ENCODE measurements around the gene GAD1. TPM values are rescaled to one million over a fixed set of nuclear protein-coding genes. Genes with fewer than 3 reads are reported as not detected.

The GAD1 gene
- polyA plus RNA-seq, 2 of the 4 experiments (the other 2 are of a cell fraction): 0.15 to 0.48 TPM

DNA sequence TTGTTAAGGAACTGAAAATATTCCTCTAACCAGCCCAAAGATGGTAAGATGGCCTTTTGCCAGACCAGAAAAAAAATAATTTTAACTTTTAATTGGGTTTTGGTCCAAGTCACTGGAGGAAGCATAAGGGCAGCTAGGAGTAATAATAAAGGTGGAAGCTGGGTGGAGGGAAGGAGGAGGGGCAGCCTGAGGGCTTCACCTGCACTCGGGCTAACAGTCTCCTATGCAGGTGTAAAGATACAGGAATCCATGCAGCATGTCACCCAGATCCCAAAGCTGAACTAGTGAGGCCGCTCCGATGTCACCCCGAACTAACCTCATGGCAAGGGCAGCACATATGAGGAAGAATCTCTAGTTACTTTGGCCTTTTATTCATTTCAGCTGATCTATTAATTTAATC lies 75.2 kb downstream of the GAD1 start:
- ChIA-PET POLR2A (no interaction called here), CTCF (interaction anchor here (1.4 to 1.5 kb wide), 2 partner anchors 20 to 37 kb away, joined by 3 to 4 read pairs; partner anchors contain the start of gene GORASP2)
- no peak for ATAC-seq
- DNase-seq (ENCODE audit: low read depth in 1 of 2, low spot score in 1 of 2): no peak
- no peak for TF ChIP-seq USF2 (IDR thresholded peaks at IDR 0.05)
- no peak for TF ChIP-seq EHMT2 (IDR thresholded peaks at IDR 0.05; ENCODE audit: low read depth)
- no peak for TF ChIP-seq RARB (CRISPR knock-in tag; IDR thresholded peaks at IDR 0.05)
- no peak for TF ChIP-seq SREBF2 (IDR thresholded peaks at IDR 0.05)
- no peak for TF ChIP-seq EHF (CRISPR knock-in tag; IDR thresholded peaks at IDR 0.05)
- TF ChIP-seq RAD21 (conservative IDR thresholded peaks at IDR 0.05 in 1 of 2, IDR thresholded peaks at IDR 0.05 in 1 of 2): no peak
- TF ChIP-seq NPAS2 (CRISPR knock-in tag; IDR thresholded peaks at IDR 0.05; ENCODE audit: borderline replicate concordance): no peak
- no peak for FAIRE-seq
- no peak overlapping the region for H3K27ac ChIP-seq
- 63% methylated on average over 4 of the region's 4 CpGs for WGBS (ENCODE audit: missing lambda C conversion rate)
- no peak overlapping the region for H3K4me3 ChIP-seq
- no peaks in the 10 kb centered on the region for H3K4me1 ChIP-seq
- H3K9me3 ChIP-seq: 0 out of 3 replicates have a peak, but pooled peaks cover 3% of the 10 kb centered on the region
- H3K4me2 ChIP-seq: no peak overlapping the region

GRCh38 chr2:170892391-170892951 lies 75.8 kb downstream of the GAD1 start:
- no peak overlapping the region for H3K4me3 ChIP-seq
- 27% methylated on average over 9 of the region's 9 CpGs for WGBS (ENCODE audit: missing lambda C conversion rate)
- H3K9me3 ChIP-seq: 0 out of 3 replicates have a peak, but pooled peaks cover 3% of the 10 kb centered on the region
- no peaks in the 10 kb centered on the region for H3K4me1 ChIP-seq
- ChIA-PET POLR2A (no interaction called here), CTCF (interaction anchor here (1.5 kb wide), 1 partner anchor 21 kb away, joined by 3 read pairs; no protein-coding TSS in a partner anchor)
- TF ChIP-seq SMC3 (IDR thresholded peaks at IDR 0.05) (no peak), HOXA7 (CRISPR knock-in tag; IDR thresholded peaks at IDR 0.05) (no peak), MYC (IDR thresholded peaks at IDR 0.05; ENCODE audit: borderline replicate concordance, low read length) (no peak), EP300 (IDR thresholded peaks at IDR 0.05) (no peak), PBX3 (IDR thresholded peaks at IDR 0.05) (no peak), POLR2AphosphoS2 (conservative IDR thresholded peaks at IDR 0.05; ENCODE audit: low read length) (no peak)
- no peak for FAIRE-seq
- no peak overlapping the region for H3K4me2 ChIP-seq
- H3K27ac ChIP-seq: no peak overlapping the region
- no peak for DNase-seq (ENCODE audit: low read depth in 1 of 2, low spot score in 1 of 2)
- ATAC-seq: no peak

GRCh38 chr2:170895023-170895757 lies 78.5 kb downstream of the GAD1 start:
- ChIA-PET POLR2A (interaction anchor here (0.9 kb wide), 1 partner anchor 34 kb away, joined by 3 read pairs; the partner anchor contains the start of gene GORASP2), CTCF (interaction anchor here (1.8 to 2.7 kb wide), 4 partner anchors 9 to 34 kb away, joined by 5 to 16 read pairs (median 6); partner anchors contain the start of gene GORASP2)
- H3K4me1 ChIP-seq: no peaks in the 10 kb centered on the region
- WGBS (ENCODE audit: missing lambda C conversion rate): 10% methylated on average over 3 of the region's 3 CpGs
- peak overlapping the region; percentile 5; the same call in 1 of the 3 replicates for H3K4me2 ChIP-seq
- FAIRE-seq: no peak
- DNase-seq (ENCODE audit: low read depth in 1 of 2, low spot score in 1 of 2): no peak
- peaks cover 5% of the 10 kb centered on the region; the same call in 1 of the 3 replicates for H3K9me3 ChIP-seq
- no peak overlapping the region for H3K4me3 ChIP-seq
- no peak overlapping the region for H3K27ac ChIP-seq
- no peak; a peak in 2 of 6 replicates for ATAC-seq
- TF ChIP-seq RCOR1 (IDR thresholded peaks at IDR 0.05; ENCODE audit: low read depth, low read length) (no peak), NR3C1 (IDR thresholded peaks at IDR 0.05) (no peak), POLR2A (IDR thresholded peaks at IDR 0.05; ENCODE audit: low read length) (no peak), CEBPB (IDR thresholded peaks at IDR 0.05) (no peak), PHF8 (IDR thresholded peaks at IDR 0.05; ENCODE audit: borderline replicate concordance, low read depth) (no peak), KDM5A (IDR thresholded peaks at IDR 0.05) (no peak), CBX2 (IDR thresholded peaks at IDR 0.05; ENCODE audit: borderline replicate concordance, low read depth) (no peak), EHMT2 (IDR thresholded peaks at IDR 0.05; ENCODE audit: low read depth) (no peak), BHLHE40 (IDR thresholded peaks at IDR 0.05; ENCODE audit: low read depth, low read length) (no peak), ZFP36 (IDR thresholded peaks at IDR 0.05; ENCODE audit: borderline replicate concordance, partially characterized antibody) (no peak), NPAS2 (CRISPR knock-in tag; IDR thresholded peaks at IDR 0.05; ENCODE audit: borderline replicate concordance) (no peak), HOXB13 (CRISPR knock-in tag; IDR thresholded peaks at IDR 0.05; ENCODE audit: low read depth) (no peak), RAD21 (conservative IDR thresholded peaks at IDR 0.05 in 1 of 2, IDR thresholded peaks at IDR 0.05 in 1 of 2) (no peak), ELK1 (IDR thresholded peaks at IDR 0.05; ENCODE audit: low read depth, low read length) (no peak), HEYL (CRISPR knock-in tag; IDR thresholded peaks at IDR 0.05) (no peak), NFE2L2 (conservative IDR thresholded peaks at IDR 0.05; ENCODE audit: low read length) (no peak), MAZ (IDR thresholded peaks at IDR 0.05; ENCODE audit: borderline replicate concordance, low read depth, low read length) (no peak)
- TF ChIP-seq, protein P1, sequence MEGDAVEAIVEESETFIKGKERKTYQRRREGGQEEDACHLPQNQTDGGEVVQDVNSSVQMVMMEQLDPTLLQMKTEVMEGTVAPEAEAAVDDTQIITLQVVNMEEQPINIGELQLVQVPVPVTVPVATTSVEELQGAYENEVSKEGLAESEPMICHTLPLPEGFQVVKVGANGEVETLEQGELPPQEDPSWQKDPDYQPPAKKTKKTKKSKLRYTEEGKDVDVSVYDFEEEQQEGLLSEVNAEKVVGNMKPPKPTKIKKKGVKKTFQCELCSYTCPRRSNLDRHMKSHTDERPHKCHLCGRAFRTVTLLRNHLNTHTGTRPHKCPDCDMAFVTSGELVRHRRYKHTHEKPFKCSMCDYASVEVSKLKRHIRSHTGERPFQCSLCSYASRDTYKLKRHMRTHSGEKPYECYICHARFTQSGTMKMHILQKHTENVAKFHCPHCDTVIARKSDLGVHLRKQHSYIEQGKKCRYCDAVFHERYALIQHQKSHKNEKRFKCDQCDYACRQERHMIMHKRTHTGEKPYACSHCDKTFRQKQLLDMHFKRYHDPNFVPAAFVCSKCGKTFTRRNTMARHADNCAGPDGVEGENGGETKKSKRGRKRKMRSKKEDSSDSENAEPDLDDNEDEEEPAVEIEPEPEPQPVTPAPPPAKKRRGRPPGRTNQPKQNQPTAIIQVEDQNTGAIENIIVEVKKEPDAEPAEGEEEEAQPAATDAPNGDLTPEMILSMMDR (IDR thresholded peaks at IDR 0.05): no peak

All from A549 (cell line).